ENCODE measurements around the gene AKR1B15.

Gene AKR1B15

DNA sequence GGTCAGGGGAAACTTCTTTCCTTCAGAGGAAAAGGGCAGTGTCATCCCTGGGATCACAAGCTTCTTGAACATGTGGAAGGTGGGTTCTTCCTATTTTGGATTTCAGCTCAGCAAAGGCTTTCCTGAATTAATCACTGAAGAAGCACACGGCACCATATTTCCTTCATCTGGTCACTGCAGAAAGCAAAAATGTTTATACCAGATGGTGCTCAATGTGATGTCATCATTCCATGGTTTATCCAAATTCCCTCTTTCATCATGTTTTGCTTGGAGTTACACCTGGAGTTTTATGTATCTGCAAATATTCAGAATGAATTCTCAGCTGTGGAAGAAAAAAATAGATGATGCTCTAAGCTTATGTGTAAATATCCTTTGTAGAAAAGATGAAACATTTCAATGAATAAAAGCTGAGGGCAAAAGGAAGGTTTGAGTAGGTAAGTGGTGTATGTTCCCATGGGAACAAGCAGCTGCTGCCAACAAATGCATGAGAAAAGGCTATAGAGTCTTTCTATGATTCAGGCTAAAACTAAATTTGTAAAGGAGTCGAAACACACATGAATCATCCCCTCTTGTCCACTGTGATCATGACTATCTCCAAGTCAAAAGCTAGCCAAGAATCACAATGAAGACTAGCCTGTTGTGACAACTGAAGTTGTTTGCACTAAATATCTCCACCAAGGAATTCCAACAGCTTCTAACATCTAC, 70.9 kb downstream of the AKR1B15 start:
- DNase-seq, result no peak

DNA sequence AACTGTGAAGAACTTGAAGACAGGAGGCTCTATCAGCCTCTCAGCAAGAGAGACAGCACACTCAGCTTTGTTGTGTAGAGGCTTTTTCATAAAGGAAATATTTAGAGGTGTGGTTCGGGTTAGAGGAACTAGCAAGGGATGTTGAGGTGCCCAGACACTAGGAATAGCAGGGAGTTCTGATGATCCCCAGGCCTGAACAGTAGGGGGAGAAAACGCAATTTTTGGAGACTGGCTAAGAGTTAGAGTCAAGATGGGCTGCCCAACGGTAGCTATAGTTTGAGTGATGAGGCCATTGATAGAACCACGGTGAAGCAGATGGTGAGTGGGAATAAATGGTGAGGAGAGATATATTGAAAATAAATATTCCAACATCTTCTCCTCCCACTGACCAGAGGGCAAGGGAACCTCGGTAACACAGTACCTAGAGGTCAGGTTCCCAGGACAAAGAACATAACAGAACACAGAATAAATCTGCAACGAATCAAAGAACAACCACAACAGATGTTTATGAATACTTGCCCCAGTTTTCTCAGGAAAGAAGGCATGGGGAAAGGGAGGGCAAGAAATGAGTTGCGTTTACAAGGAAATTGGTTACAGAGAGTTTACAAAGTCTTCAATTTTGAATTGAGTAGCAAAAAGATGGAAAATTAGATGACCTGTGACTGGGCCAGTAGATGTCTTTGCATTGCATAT, 73.5 kb downstream of the AKR1B15 start:
- DNase-seq, result no peak

DNA sequence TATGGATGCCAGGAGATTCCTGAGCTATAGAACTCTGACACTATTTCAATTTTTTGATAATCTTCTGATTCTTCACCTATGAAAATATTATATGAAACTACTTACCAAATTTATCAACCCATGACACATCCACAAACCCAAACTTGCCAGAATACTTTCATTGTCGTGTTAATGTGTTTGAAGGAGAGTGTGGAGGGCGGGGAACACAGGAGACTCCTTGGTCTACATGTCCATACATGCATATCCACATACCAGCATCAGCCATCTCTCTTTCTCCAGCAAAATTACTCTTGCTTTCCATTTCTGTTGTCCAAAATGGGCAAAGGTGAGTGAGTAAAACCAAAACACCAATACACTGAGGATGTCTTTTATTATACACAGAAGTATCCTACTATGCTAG, 74.3 kb downstream of the AKR1B15 start:
- no peak for DNase-seq

DNA sequence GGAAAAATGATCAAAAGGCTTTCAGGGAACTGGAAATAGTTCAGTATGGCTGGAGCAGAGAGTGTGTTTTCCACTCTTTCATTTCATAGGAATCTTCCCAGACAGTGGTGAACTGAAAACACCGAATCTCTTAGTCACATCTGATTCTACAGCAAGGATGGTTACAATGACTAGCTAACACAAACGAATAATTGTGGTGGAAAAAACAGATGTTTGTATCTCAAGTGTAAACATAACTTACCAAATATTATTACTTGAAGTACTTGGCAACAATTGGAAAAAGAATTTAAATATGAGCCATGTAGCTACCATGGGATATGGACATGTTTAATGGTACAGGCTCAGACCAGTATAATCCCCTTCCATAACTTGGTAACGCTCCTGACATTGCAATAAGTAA, 76.6 kb downstream of the AKR1B15 start:
- no peak for DNase-seq

DNA sequence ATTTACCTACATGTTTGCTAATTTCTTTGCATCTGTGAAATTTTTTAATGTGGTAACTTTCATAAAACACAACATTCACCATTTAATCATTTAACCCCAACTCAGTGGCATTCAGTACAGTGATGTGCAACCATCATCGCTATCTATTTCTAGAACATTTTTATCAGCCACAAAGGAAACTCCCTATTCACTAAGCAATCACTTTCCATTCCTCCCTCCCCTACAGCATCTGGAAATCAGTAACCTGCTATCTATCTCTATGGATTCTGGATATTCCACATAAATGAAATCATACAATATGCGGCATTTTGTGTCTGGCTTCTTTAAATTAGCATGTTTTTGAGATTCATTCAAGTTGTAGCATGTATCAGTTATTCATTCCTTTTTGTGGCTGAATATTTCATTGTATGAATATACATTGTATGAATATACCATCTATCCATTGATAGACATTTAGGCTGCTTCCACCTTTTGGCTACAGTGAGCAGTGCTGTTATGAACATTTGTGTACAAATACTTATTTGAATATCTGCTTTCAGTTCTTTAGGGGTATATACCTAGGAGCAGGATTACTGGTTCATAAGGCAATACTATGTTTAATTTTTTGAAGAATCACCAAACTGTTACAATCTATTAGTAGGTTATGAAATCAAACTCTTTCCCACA, 78.3 kb downstream of the AKR1B15 start:
- DNase-seq, result no peak

DNA sequence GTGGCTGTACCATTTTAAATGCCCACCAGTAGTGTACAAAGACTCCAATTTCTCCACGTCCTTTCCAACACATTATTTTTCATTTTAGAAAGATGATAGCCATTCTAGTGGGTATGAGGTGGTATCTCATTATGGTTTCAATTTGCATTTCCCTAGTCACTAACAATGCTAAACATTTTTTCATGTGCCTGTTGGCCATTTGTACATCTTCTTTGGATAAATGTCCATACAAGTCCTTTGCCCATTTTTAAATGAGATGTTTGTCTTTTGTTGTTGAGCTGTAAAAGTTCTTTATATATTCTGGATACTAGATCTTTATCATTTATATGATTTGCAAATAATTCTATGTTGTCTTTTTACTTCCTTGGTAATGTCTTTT, 78.9 kb downstream of the AKR1B15 start:
- no peak for DNase-seq

DNA sequence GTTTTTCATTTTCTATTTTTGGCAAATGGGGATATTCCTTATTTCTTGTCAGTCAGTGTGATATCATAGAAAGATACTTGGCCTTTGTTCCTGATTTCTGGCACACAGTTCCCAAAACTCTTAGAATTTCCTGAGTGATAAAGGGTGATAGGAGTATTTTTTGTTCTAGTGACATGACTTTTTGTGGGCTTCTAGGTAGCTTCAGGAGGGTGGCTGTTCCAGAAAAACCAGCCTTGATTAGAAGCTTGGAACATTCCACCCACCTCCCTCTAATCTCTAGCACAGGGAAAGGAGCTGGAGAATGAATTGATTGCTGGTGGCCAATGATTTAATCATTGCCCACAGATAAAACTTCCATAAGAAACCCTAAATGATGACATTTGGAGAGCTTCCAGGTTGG, 80.5 kb downstream of the AKR1B15 start:
- DNase-seq, result no peak
